Stimulated activated CD4-positive, alpha-beta T cell treated with anti-CD3 and anti-CD28 coated beads, Interleukin-4, amount 100 ng/mL, for 48 hours (primary cell): Measurements from ENCODE around the gene TSHZ2.

ENCODE experiments used
- DNase-seq, 2 donors: peaks; one replicate each; pipeline ENCODE4 v3.0.0-alpha.2; 2020; ENCODE audit warnings: low read depth in 2 of 2

Gene TSHZ2

GRCh38 chr20:53283011-53283410 lies 310.9 kb downstream of the TSHZ2 start:
- no peak for DNase-seq

GRCh38 chr20:53283597-53283996 lies 311.4 kb downstream of the TSHZ2 start:
- no peak for DNase-seq

GRCh38 chr20:53284256-53284655 lies 312.1 kb downstream of the TSHZ2 start:
- no peak for DNase-seq

- no peak for DNase-seq
Observed at GRCh38 chr20:53284696-53285095, 312.5 kb downstream of the TSHZ2 start.

GRCh38 chr20:53287357-53288042 lies 315.3 kb downstream of the TSHZ2 start:
- DNase-seq: no peak

- DNase-seq: no peak
Observed at GRCh38 chr20:53291548-53291947, 319.4 kb downstream of the TSHZ2 start.

- no peak for DNase-seq
Observed at GRCh38 chr20:53292347-53292746, 320.2 kb downstream of the TSHZ2 start.

GRCh38 chr20:53294804-53295203 lies 322.6 kb downstream of the TSHZ2 start:
- no peak for DNase-seq

- DNase-seq: no peak
Observed at GRCh38 chr20:53296025-53296424, 323.9 kb downstream of the TSHZ2 start.

- DNase-seq: no peak
Observed at GRCh38 chr20:53296451-53297153, 324.4 kb downstream of the TSHZ2 start.

GRCh38 chr20:53297154-53297529 lies 325.0 kb downstream of the TSHZ2 start:
- no peak for DNase-seq

GRCh38 chr20:53298260-53298659 lies 326.1 kb downstream of the TSHZ2 start:
- no peak for DNase-seq

GRCh38 chr20:53298911-53299310 lies 326.8 kb downstream of the TSHZ2 start:
- DNase-seq: no peak

GRCh38 chr20:53299831-53300230 lies 327.7 kb downstream of the TSHZ2 start:
- no peak for DNase-seq

GRCh38 chr20:53301869-53302268 lies 329.7 kb downstream of the TSHZ2 start:
- no peak for DNase-seq

GRCh38 chr20:53302695-53303412 lies 330.7 kb downstream of the TSHZ2 start:
- no peak for DNase-seq

- no peak for DNase-seq
Observed at GRCh38 chr20:53303413-53303760, 331.2 kb downstream of the TSHZ2 start.

- DNase-seq: no peak
Observed at GRCh38 chr20:53304146-53304545, 332.0 kb downstream of the TSHZ2 start.

GRCh38 chr20:53306192-53306805 lies 334.1 kb downstream of the TSHZ2 start:
- no peak for DNase-seq

GRCh38 chr20:53307964-53308597 lies 335.9 kb downstream of the TSHZ2 start:
- no peak for DNase-seq

GRCh38 chr20:53309515-53309914 lies 337.4 kb downstream of the TSHZ2 start:
- DNase-seq: no peak

GRCh38 chr20:53312957-53313356 lies 340.8 kb downstream of the TSHZ2 start:
- DNase-seq: no peak
